Spleen (tissue), 11 donors: ENCODE results near the gene PNPLA2. TPM values are rescaled to one million over a fixed set of nuclear protein-coding genes. Genes with fewer than 3 reads are reported as not detected.

ENCODE experiments used
- DNase-seq: peaks from one replicate; pipeline ENCODE4 v3.0.0-alpha.2; 2020
- H3K27ac ChIP-seq, 8 donors: fragments of 200-600 bp; sonication (generic) in 7 of 8; 1 replicate in 4 of 8; 2 replicates in 4 of 8; pipeline versions ENCODE4 v1.5.0 to v1.8.0; 2016 to 2021; ENCODE audit warnings: inconsistent platforms in 4 of 8, mild to moderate bottlenecking in 4 of 8, moderate library complexity in 1 of 8
- H3K27me3 ChIP-seq, 7 donors: fragments of 200-600 bp; sonication (generic) in 6 of 7; replicated peaks in 1 of 7; 1 replicate in 4 of 7; 2 replicates in 3 of 7; pipeline versions ENCODE4 v1.5.0 to v1.8.0; 2016 to 2021; ENCODE audit warnings: inconsistent platforms in 3 of 7, mild to moderate bottlenecking in 1 of 7
- H3K36me3 ChIP-seq, 6 donors: fragments of 200-600 bp; sonication (generic) in 5 of 6; 1 replicate in 4 of 6; 2 replicates in 2 of 6; pipeline versions ENCODE4 v1.5.0 to v1.8.0; 2016 to 2021; ENCODE audit warnings: inconsistent platforms in 2 of 6
- H3K4me1 ChIP-seq, 6 donors: fragments of 200-600 bp; sonication (generic) in 5 of 6; 1 replicate in 3 of 6; 2 replicates in 3 of 6; pipeline versions ENCODE4 v1.5.0 to v1.8.0; 2016 to 2021; ENCODE audit warnings: inconsistent platforms in 3 of 6
- H3K4me3 ChIP-seq, 8 donors: fragments of 200-600 bp; sonication (generic) in 7 of 8; 1 replicate in 4 of 8; 2 replicates in 4 of 8; pipeline versions ENCODE4 v1.5.0 to v1.8.0; 2016 to 2021; ENCODE audit warnings: inconsistent platforms in 4 of 8, mild to moderate bottlenecking in 4 of 8, moderate library complexity in 2 of 8
- H3K9me3 ChIP-seq, 8 donors: fragments of 200-600 bp; sonication (generic) in 7 of 8; 1 replicate in 4 of 8; 2 replicates in 4 of 8; pipeline versions ENCODE4 v1.5.0 to v1.8.0; 2016 to 2021; ENCODE audit warnings: inconsistent platforms in 4 of 8
- POLR2A ChIP-seq, 3 donors: fragments of 450-650 bp; IDR thresholded peaks; one replicate each; pipeline ENCODE4 v1.5.1; 2017; ENCODE audit warnings: antibody characterized with exemption in 3 of 3, mild to moderate bottlenecking in 1 of 3
- POLR2AphosphoS5 ChIP-seq, 3 donors: sonication (generic); formaldehyde crosslinking; IDR thresholded peaks; one replicate each; pipeline ENCODE4 v1.5.1; 2017; ENCODE audit warnings: antibody characterized with exemption in 3 of 3
- WGBS, 5 donors: extraction: QIAGEN DNeasy Blood & Tissue Kit in 3 of 5; methylation state at CpG; one replicate each; pipeline versions ENCODE4 v1.1.5 to v1.1.7; 2013 to 2018; 5-methylcytosine and 5-hydroxymethylcytosine counted together
- intact Hi-C: fragments of 100-400 bp; cut with DNase I; formaldehyde crosslinking; loops from one replicate; pipeline ENCODE4 v1.15.0; 2023; ENCODE audit warnings: low total_unique reads
- polyA plus RNA-seq, 3 donors: library from polyadenylated mRNA; stranded (reverse); fragments of 200-250 nt; gene quantifications; one replicate each; pipeline ENCODE4 v1.2.1, GENCODE V29; 2013
- total RNA-seq, 7 donors: library from RNA; depleted of rRNA in 3 of 7; stranded (reverse); fragments of >200 nt in 3 of 7; fragmentation: NEBNext Ultra II Directional in 4 of 7; extraction: Animal tissue kit (Norgen Biotek cat#: 25700) in 4 of 7; gene quantifications; one replicate each; pipeline versions ENCODE4 v1.1.0 to v1.2.1, GENCODE V29; 2016 to 2021
- TF ChIP-seq, protein P1 (sequence below), 11 experiments: fragments of 200-600 bp in 7 of 11; fragments of 450-650 bp in 4 of 11; sonication (generic) in 4 of 11; IDR thresholded peaks in 8 of 11; conservative IDR thresholded peaks in 3 of 11; 1 replicate in 7 of 11; 2 replicates in 4 of 11; pipeline versions ENCODE4 v1.4.0 to v1.8.0; 2016 to 2021; ENCODE audit warnings: antibody characterized with exemption in 11 of 11, inconsistent platforms in 4 of 11, mild to moderate bottlenecking in 1 of 11
- donor health status: healthy with polysubstance abuse.
- donor health status: DM: no; HTN: no; CAD: no; lungs with moderate emphysema.
- donor health status: DM: no; HTN: no; CAD: no.
- donor health status: Bipolar disorder and iron deficiency.
- donor health status: healthy.
- donor health status: DM: no; HTN: no; CAD: no.
- donor health status: DM: yes; HTN: yes; CAD: no.

Gene PNPLA2
- total and polyA plus RNA-seq, 10 donors: 46.3 to 131 (median 107) TPM

DNA sequence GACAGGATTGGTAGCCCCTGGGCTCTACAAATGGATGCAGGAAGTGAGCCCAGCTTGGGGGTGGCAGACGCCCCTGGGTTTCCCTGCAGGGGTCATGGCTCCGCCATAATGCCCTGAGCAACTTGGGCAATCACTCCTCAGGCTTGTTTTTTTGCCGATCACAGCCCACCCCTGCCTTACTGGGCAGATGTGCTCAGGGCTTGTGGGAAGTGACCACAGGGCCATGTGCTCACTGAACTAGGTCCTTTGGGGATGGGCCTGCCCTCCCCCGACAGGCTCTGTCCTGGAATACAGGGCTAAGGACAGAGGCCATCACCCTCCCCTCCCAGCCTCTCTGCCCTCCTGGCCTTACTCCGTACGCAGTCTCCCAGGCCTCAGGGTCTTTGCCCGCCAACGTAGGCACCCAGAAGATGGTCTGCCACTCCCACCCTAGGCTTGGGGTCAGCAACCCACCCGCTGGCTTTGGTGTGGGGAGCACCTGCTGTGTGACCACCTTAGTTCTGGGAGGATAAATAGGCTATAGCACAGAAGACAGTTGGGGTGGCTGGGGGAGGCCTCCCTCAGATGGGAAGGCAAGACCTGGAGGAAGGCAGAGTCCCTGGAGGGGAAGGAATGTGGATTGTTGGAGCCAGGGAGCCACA lies 5.1 kb upstream of the PNPLA2 start:
- H3K4me3 ChIP-seq: no peak overlapping the region

GRCh38 chr11:815675-816432 lies 2.9 kb upstream of the PNPLA2 start:
- Histone ChIP-seq H3K27ac (no peak overlapping the region), H3K4me1 (peaks cover 14 to 43% (median 35%) of the 10 kb centered on the region in 6 donors), H3K9me3 (no peaks in the 10 kb centered on the region), H3K27me3 (no peaks in the 10 kb centered on the region), H3K4me3 (no peak overlapping the region), H3K36me3 (peaks cover 0 to 48% (median 31%) of the 10 kb centered on the region in 6 donors)
- intact Hi-C loops: no loop called here
- TF ChIP-seq POLR2A (IDR thresholded peaks at IDR 0.05): no peak
- no peak for TF ChIP-seq POLR2AphosphoS5 (IDR thresholded peaks at IDR 0.05)
- TF ChIP-seq, protein P1, sequence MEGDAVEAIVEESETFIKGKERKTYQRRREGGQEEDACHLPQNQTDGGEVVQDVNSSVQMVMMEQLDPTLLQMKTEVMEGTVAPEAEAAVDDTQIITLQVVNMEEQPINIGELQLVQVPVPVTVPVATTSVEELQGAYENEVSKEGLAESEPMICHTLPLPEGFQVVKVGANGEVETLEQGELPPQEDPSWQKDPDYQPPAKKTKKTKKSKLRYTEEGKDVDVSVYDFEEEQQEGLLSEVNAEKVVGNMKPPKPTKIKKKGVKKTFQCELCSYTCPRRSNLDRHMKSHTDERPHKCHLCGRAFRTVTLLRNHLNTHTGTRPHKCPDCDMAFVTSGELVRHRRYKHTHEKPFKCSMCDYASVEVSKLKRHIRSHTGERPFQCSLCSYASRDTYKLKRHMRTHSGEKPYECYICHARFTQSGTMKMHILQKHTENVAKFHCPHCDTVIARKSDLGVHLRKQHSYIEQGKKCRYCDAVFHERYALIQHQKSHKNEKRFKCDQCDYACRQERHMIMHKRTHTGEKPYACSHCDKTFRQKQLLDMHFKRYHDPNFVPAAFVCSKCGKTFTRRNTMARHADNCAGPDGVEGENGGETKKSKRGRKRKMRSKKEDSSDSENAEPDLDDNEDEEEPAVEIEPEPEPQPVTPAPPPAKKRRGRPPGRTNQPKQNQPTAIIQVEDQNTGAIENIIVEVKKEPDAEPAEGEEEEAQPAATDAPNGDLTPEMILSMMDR (IDR thresholded peaks at IDR 0.05 in 8 of 11, conservative IDR thresholded peaks at IDR 0.05 in 3 of 11): no peak
- no peak for DNase-seq
- WGBS, 5 donors: 85 to 96% (median 89%) methylated on average over 8 to 11 of the region's 11 CpGs

More for the DNA sequence above, 5.1 kb upstream of the PNPLA2 start:
- 62 to 83% (median 80%) methylated on average over 4 to 9 of the region's 9 CpGs for WGBS, 5 donors
- no peak for DNase-seq
- Histone ChIP-seq H3K36me3 (peaks cover 0 to 48% (median 31%) of the 10 kb centered on the region in 6 donors), H3K4me1 (peaks cover 9 to 44% (median 31%) of the 10 kb centered on the region in 6 donors), H3K9me3 (no peaks in the 10 kb centered on the region), H3K27me3 (no peaks in the 10 kb centered on the region), H3K27ac (no peak overlapping the region)
- TF ChIP-seq, protein P1 (IDR thresholded peaks at IDR 0.05 in 8 of 11, conservative IDR thresholded peaks at IDR 0.05 in 3 of 11): no peak
- TF ChIP-seq POLR2AphosphoS5 (IDR thresholded peaks at IDR 0.05): peak; percentile 16 to 66 (median 45)
- no peak for TF ChIP-seq POLR2A (IDR thresholded peaks at IDR 0.05)
- intact Hi-C loops: no loop called here

- Histone ChIP-seq H3K4me3 (no peak overlapping the region), H3K36me3 (peaks cover 0 to 47% (median 29%) of the 10 kb centered on the region in 6 donors), H3K27me3 (no peaks in the 10 kb centered on the region), H3K27ac (no peak overlapping the region), H3K9me3 (no peaks in the 10 kb centered on the region), H3K4me1 (peaks cover 14 to 43% (median 35%) of the 10 kb centered on the region in 6 donors)
- no peak for DNase-seq
- TF ChIP-seq POLR2AphosphoS5 (IDR thresholded peaks at IDR 0.05) (no peak), POLR2A (IDR thresholded peaks at IDR 0.05) (no peak)
- TF ChIP-seq, protein P1 (IDR thresholded peaks at IDR 0.05 in 8 of 11, conservative IDR thresholded peaks at IDR 0.05 in 3 of 11): no peak
- intact Hi-C loops: no loop called here
- 81 to 87% (median 86%) methylated on average over 11 of the region's 11 CpGs for WGBS, 5 donors
These were observed 2.3 kb upstream of the PNPLA2 start for GRCh38 chr11:816433-816779.
